ENCODE data around the gene PDLIM5.

The PDLIM5 gene

GRCh38 chr4:94413085-94413840 is 38.5 kb upstream of the PDLIM5 start:
- no peak for TF ChIP-seq ARNT (IDR thresholded peaks at IDR 0.05)
- no peak for TF ChIP-seq LEF1 (IDR thresholded peaks at IDR 0.05; ENCODE audit: borderline replicate concordance)
- no peak for TF ChIP-seq TARDBP (IDR thresholded peaks at IDR 0.05)
- TF ChIP-seq CTBP1 (IDR thresholded peaks at IDR 0.05; ENCODE audit: borderline replicate concordance) = no peak
- no peak for TF ChIP-seq PKNOX1 (IDR thresholded peaks at IDR 0.05)
- TF ChIP-seq L3MBTL2 (conservative IDR thresholded peaks at IDR 0.05) = no peak
- TF ChIP-seq HDGF (IDR thresholded peaks at IDR 0.05; ENCODE audit: borderline replicate concordance) = no peak
- no peak for TF ChIP-seq SUZ12 (IDR thresholded peaks at IDR 0.05)
- TF ChIP-seq NFRKB (IDR thresholded peaks at IDR 0.05) = no peak
- TF ChIP-seq SP1 (IDR thresholded peaks at IDR 0.05) = no peak
- no peak for TF ChIP-seq ELF4 (IDR thresholded peaks at IDR 0.05)
- TF ChIP-seq FOXK2 (IDR thresholded peaks at IDR 0.05) = no peak
- TF ChIP-seq FOXM1 (IDR thresholded peaks at IDR 0.05; ENCODE audit: borderline replicate concordance) = no peak
- no peak for TF ChIP-seq BHLHE40 (IDR thresholded peaks at IDR 0.05; ENCODE audit: borderline replicate concordance)
- no peak for TF ChIP-seq FOXA1 (IDR thresholded peaks at IDR 0.05)
- TF ChIP-seq ZNF384 (IDR thresholded peaks at IDR 0.05) = no peak
- no peak for DNase-seq (ENCODE audit: extremely low spot score)
- ChIA-PET CTCF (interaction anchor here (0.6 kb wide), 1 partner anchor 174 kb away, joined by 3 read pairs; no protein-coding TSS in a partner anchor), POLR2A (interaction anchor here (1.0 kb wide), 1 partner anchor 36 kb away, joined by 3 read pairs; no protein-coding TSS in a partner anchor)

GRCh38 chr4:94414907-94415306 is 36.8 kb upstream of the PDLIM5 start:
- no peak for DNase-seq (ENCODE audit: extremely low spot score)
- ChIA-PET POLR2A (no interaction called here), CTCF (no interaction called here)
- no peak for TF ChIP-seq NFRKB (IDR thresholded peaks at IDR 0.05)
- no peak for TF ChIP-seq FOXK2 (IDR thresholded peaks at IDR 0.05)
- no peak for TF ChIP-seq FOXA1 (IDR thresholded peaks at IDR 0.05)
- no peak for TF ChIP-seq SUZ12 (IDR thresholded peaks at IDR 0.05)
- no peak for TF ChIP-seq CTBP1 (IDR thresholded peaks at IDR 0.05; ENCODE audit: borderline replicate concordance)
- TF ChIP-seq L3MBTL2 (conservative IDR thresholded peaks at IDR 0.05) = no peak
- no peak for TF ChIP-seq ARNT (IDR thresholded peaks at IDR 0.05)
- TF ChIP-seq FOXM1 (IDR thresholded peaks at IDR 0.05; ENCODE audit: borderline replicate concordance) = no peak
- TF ChIP-seq HDGF (IDR thresholded peaks at IDR 0.05; ENCODE audit: borderline replicate concordance) = no peak
- TF ChIP-seq LEF1 (IDR thresholded peaks at IDR 0.05; ENCODE audit: borderline replicate concordance) = no peak
- TF ChIP-seq ELF4 (IDR thresholded peaks at IDR 0.05) = no peak
- no peak for TF ChIP-seq SP1 (IDR thresholded peaks at IDR 0.05)
- no peak for TF ChIP-seq TARDBP (IDR thresholded peaks at IDR 0.05)
- no peak for TF ChIP-seq BHLHE40 (IDR thresholded peaks at IDR 0.05; ENCODE audit: borderline replicate concordance)
- no peak for TF ChIP-seq ZNF384 (IDR thresholded peaks at IDR 0.05)
- no peak for TF ChIP-seq PKNOX1 (IDR thresholded peaks at IDR 0.05)

GRCh38 chr4:94415448-94415847 is 36.3 kb upstream of the PDLIM5 start:
- ChIA-PET POLR2A (no interaction called here), CTCF (interaction anchor here (0.9 kb wide), 1 partner anchor 34 kb away, joined by 3 read pairs; no protein-coding TSS in a partner anchor)
- TF ChIP-seq FOXA1 (IDR thresholded peaks at IDR 0.05) = no peak
- TF ChIP-seq L3MBTL2 (conservative IDR thresholded peaks at IDR 0.05) = no peak
- TF ChIP-seq ZNF384 (IDR thresholded peaks at IDR 0.05) = no peak
- no peak for TF ChIP-seq PKNOX1 (IDR thresholded peaks at IDR 0.05)
- no peak for TF ChIP-seq FOXK2 (IDR thresholded peaks at IDR 0.05)
- no peak for TF ChIP-seq CTBP1 (IDR thresholded peaks at IDR 0.05; ENCODE audit: borderline replicate concordance)
- TF ChIP-seq LEF1 (IDR thresholded peaks at IDR 0.05; ENCODE audit: borderline replicate concordance) = no peak
- TF ChIP-seq NFRKB (IDR thresholded peaks at IDR 0.05) = no peak
- TF ChIP-seq BHLHE40 (IDR thresholded peaks at IDR 0.05; ENCODE audit: borderline replicate concordance) = no peak
- no peak for TF ChIP-seq FOXM1 (IDR thresholded peaks at IDR 0.05; ENCODE audit: borderline replicate concordance)
- TF ChIP-seq ARNT (IDR thresholded peaks at IDR 0.05) = no peak
- TF ChIP-seq TARDBP (IDR thresholded peaks at IDR 0.05) = no peak
- TF ChIP-seq SUZ12 (IDR thresholded peaks at IDR 0.05) = no peak
- TF ChIP-seq ELF4 (IDR thresholded peaks at IDR 0.05) = no peak
- no peak for TF ChIP-seq HDGF (IDR thresholded peaks at IDR 0.05; ENCODE audit: borderline replicate concordance)
- DNase-seq (ENCODE audit: extremely low spot score) = no peak

- TF ChIP-seq SUZ12 (IDR thresholded peaks at IDR 0.05) (no peak), TARDBP (IDR thresholded peaks at IDR 0.05) (no peak), FOXM1 (IDR thresholded peaks at IDR 0.05; ENCODE audit: borderline replicate concordance) (no peak), NFRKB (IDR thresholded peaks at IDR 0.05) (no peak), L3MBTL2 (conservative IDR thresholded peaks at IDR 0.05) (no peak)
- DNase-seq (ENCODE audit: extremely low spot score) = no peak
- ChIA-PET POLR2A (no interaction called here), CTCF (interaction anchor here (0.9 kb wide), 1 partner anchor 33 kb away, joined by 3 read pairs; no protein-coding TSS in a partner anchor)
These were observed 35.4 kb upstream of the PDLIM5 start for GRCh38 chr4:94416335-94416734.

- ChIA-PET CTCF (no interaction called here), POLR2A (no interaction called here)
- TF ChIP-seq ARNT (IDR thresholded peaks at IDR 0.05) = no peak
- no peak for TF ChIP-seq FOXA1 (IDR thresholded peaks at IDR 0.05)
- no peak for TF ChIP-seq SP1 (IDR thresholded peaks at IDR 0.05)
- no peak for TF ChIP-seq HDGF (IDR thresholded peaks at IDR 0.05; ENCODE audit: borderline replicate concordance)
- no peak for TF ChIP-seq TARDBP (IDR thresholded peaks at IDR 0.05)
- no peak for TF ChIP-seq SUZ12 (IDR thresholded peaks at IDR 0.05)
- no peak for TF ChIP-seq ELF4 (IDR thresholded peaks at IDR 0.05)
- TF ChIP-seq FOXM1 (IDR thresholded peaks at IDR 0.05; ENCODE audit: borderline replicate concordance) = no peak
- no peak for TF ChIP-seq BHLHE40 (IDR thresholded peaks at IDR 0.05; ENCODE audit: borderline replicate concordance)
- no peak for DNase-seq (ENCODE audit: extremely low spot score)
These were observed 34.8 kb upstream of the PDLIM5 start for GRCh38 chr4:94416981-94417380.
